CD8-positive, alpha-beta memory T cell (primary cell): ENCODE results near the gene NOP9. TPM values are rescaled to one million over a fixed set of nuclear protein-coding genes. Genes with fewer than 3 reads are reported as not detected.
A peak's percentile ranks its signal among the peaks of the same experiment; 100 is the strongest.

Experiments
- CTCF ChIA-PET: fragments of 350-600 bp; sonication (Branson Sonifier 250); formaldehyde crosslinking; loops from one replicate; lab custom pipeline; 2021; ENCODE audit warnings: antibody characterized with exemption; lab: Charles Lee
- POLR2A ChIA-PET: fragments of 350-600 bp; sonication (Branson Sonifier 250); formaldehyde crosslinking; loops from one replicate; lab custom pipeline; 2021; ENCODE audit warnings: antibody characterized with exemption; lab: Charles Lee
- DNase-seq, 5 donors: peaks; one replicate each; pipeline versions ENCODE4 v3.0.0 to v3.0.0-alpha.2; 2020 to 2022; ENCODE audit warnings: mixed read lengths in 1 of 5
- H3K27ac ChIP-seq: one replicate; pipeline ENCODE4 v1.7.0; 2013; ENCODE audit warnings: low read depth, mild to moderate bottlenecking, low read length, moderate library complexity
- H3K27me3 ChIP-seq: 2 replicates; pipeline ENCODE4 v1.7.0; 2013; ENCODE audit warnings: low read length, mild to moderate bottlenecking; ENCODE audit not compliant: insufficient read depth, poor library complexity, severe bottlenecking
- H3K36me3 ChIP-seq: 2 replicates; pipeline ENCODE4 v1.7.0; 2013; ENCODE audit warnings: mild to moderate bottlenecking, low read length, moderate library complexity; ENCODE audit not compliant: insufficient read depth
- H3K4me1 ChIP-seq: 2 replicates; pipeline ENCODE4 v1.7.0; 2013; ENCODE audit warnings: mild to moderate bottlenecking, low read length, moderate library complexity; ENCODE audit not compliant: insufficient read depth
- H3K4me3 ChIP-seq: 2 replicates; pipeline ENCODE4 v1.7.0; 2013; ENCODE audit warnings: mild to moderate bottlenecking, low read length
- H3K9me3 ChIP-seq: 2 replicates; pipeline ENCODE4 v1.7.0; 2013; ENCODE audit warnings: mild to moderate bottlenecking, low read length
- H3K27ac Mint-ChIP-seq, 8 donors: one replicate each; pipeline ENCODE4 v1.8.0; 2020 to 2021; ENCODE audit warnings: mixed read lengths in 8 of 8, mild to moderate bottlenecking in 6 of 8, inconsistent platforms in 3 of 8, moderate library complexity in 3 of 8
- H3K27me3 Mint-ChIP-seq, 2 donors: one replicate each; pipeline ENCODE4 v1.8.0; 2020 to 2021; ENCODE audit warnings: mixed read lengths in 2 of 2, mild to moderate bottlenecking in 1 of 2, moderate library complexity in 1 of 2
- H3K36me3 Mint-ChIP-seq, 3 donors: one replicate each; pipeline ENCODE4 v1.8.0; 2020 to 2021; ENCODE audit warnings: mixed read lengths in 3 of 3, inconsistent platforms in 1 of 3, mild to moderate bottlenecking in 1 of 3
- H3K4me1 Mint-ChIP-seq, 3 donors: one replicate each; pipeline ENCODE4 v1.8.0; 2020 to 2021; ENCODE audit warnings: mixed read lengths in 3 of 3, inconsistent platforms in 1 of 3, mild to moderate bottlenecking in 1 of 3
- H3K4me3 Mint-ChIP-seq, 7 donors: one replicate each; pipeline ENCODE4 v1.8.0; 2020 to 2021; ENCODE audit warnings: mixed read lengths in 7 of 7, mild to moderate bottlenecking in 6 of 7, moderate library complexity in 4 of 7, inconsistent platforms in 2 of 7
- H3K9me3 Mint-ChIP-seq, 5 donors: one replicate each; pipeline ENCODE4 v1.8.0; 2020 to 2022; ENCODE audit warnings: mixed read lengths in 5 of 5, mild to moderate bottlenecking in 3 of 5, moderate library complexity in 2 of 5, inconsistent platforms in 1 of 5
- polyA plus RNA-seq: library from polyadenylated mRNA; unstranded; fragments of 300-500 nt; fragmentation: Illumina TruSeq; gene quantifications from one replicate; pipeline ENCODE4 v1.2.3, GENCODE V29; 2021
- total RNA-seq, 2 experiments: library from RNA; stranded (reverse); gene quantifications; one replicate each; pipeline ENCODE4 v1.2.3, GENCODE V29; 2021

The NOP9 gene
- total and polyA plus RNA-seq, 3 experiments from 2014 or later: 2.1 to 47.1 (median 44.1) TPM

- Histone ChIP-seq H3K4me3 (no peak overlapping the region), H3K27me3 (no peaks in the 10 kb centered on the region), H3K4me1 (peaks cover 63% of the 10 kb centered on the region), H3K27ac (peak overlapping the region; percentile 69), H3K9me3 (no peaks in the 10 kb centered on the region), H3K36me3 (no peaks in the 10 kb centered on the region)
- peak overlapping the region; percentile 79 to 89 (median 87) for H3K4me3 Mint-ChIP-seq
- H3K27ac Mint-ChIP-seq: peak overlapping the region; percentile 89 to 99 (median 94)
- H3K4me1 Mint-ChIP-seq: peaks cover 68 to 76% (median 69%) of the 10 kb centered on the region in 3 donors
- H3K27me3 Mint-ChIP-seq: peaks cover 0 to 2% of the 10 kb centered on the region in 2 donors
- no peaks in the 10 kb centered on the region for H3K9me3 Mint-ChIP-seq
- CTCF ChIA-PET: interaction anchor here (4.3 to 17.7 kb wide), 4 partner anchors 13 to 70 kb away, joined by 20 to 265 read pairs (median 119); partner anchors contain the start of genes ADCY4, DHRS1, NOP9 and RABGGTA
- POLR2A ChIA-PET: interaction anchor here (0.7 to 3.5 kb wide), 6 partner anchors 13 to 118 kb away, joined by 3 to 26 read pairs (median 4); partner anchors contain the start of genes CBLN3, KHNYN, NOP9 and TINF2
- peaks cover 0 to 7% (median 6%) of the 10 kb centered on the region in 3 donors for H3K36me3 Mint-ChIP-seq
- DNase-seq: peak in 3 of 5 donors; percentile 44 to 65 (median 61)
These were observed 13.3 kb downstream of the NOP9 start for GRCh38 chr14:24312736-24313507.

GRCh38 chr14:24313913-24314312, 14.3 kb downstream of the NOP9 start:
- CTCF ChIA-PET: interaction anchor here (4.3 to 17.7 kb wide), 2 partner anchors 15 to 43 kb away, joined by 20 to 265 read pairs; partner anchors contain the start of genes ADCY4 and RABGGTA
- H3K4me1 Mint-ChIP-seq: peaks cover 61 to 68% (median 62%) of the 10 kb centered on the region in 3 donors
- H3K27me3 ChIP-seq: no peaks in the 10 kb centered on the region
- H3K4me1 ChIP-seq: peaks cover 57% of the 10 kb centered on the region
- POLR2A ChIA-PET: interaction anchor here (0.7 to 1.7 kb wide), 4 partner anchors 12 to 128 kb away, joined by 3 to 5 read pairs (median 3); partner anchors contain the start of genes NOP9 and SDR39U1
- no peaks in the 10 kb centered on the region for H3K9me3 ChIP-seq
- H3K27ac Mint-ChIP-seq: peak overlapping the region; percentile 82 to 99 (median 93)
- peak overlapping the region; percentile 33 for H3K4me3 ChIP-seq
- H3K27ac ChIP-seq: no peak overlapping the region
- peak overlapping the region; percentile 65 to 89 (median 87) for H3K4me3 Mint-ChIP-seq
- no peaks in the 10 kb centered on the region for H3K9me3 Mint-ChIP-seq
- DNase-seq: no peak
- no peaks in the 10 kb centered on the region for H3K36me3 ChIP-seq
- peaks cover 0 to 3% (median 2%) of the 10 kb centered on the region in 3 donors for H3K36me3 Mint-ChIP-seq
- peaks cover 0 to 2% of the 10 kb centered on the region in 2 donors for H3K27me3 Mint-ChIP-seq

GRCh38 chr14:24314377-24315193, 14.9 kb downstream of the NOP9 start:
- Mint-ChIP-seq H3K9me3 (no peaks in the 10 kb centered on the region), H3K4me1 (peaks cover 55 to 61% (median 57%) of the 10 kb centered on the region in 3 donors), H3K27ac (peak overlapping the region; percentile 89 to 99 (median 93)), H3K36me3 (peaks cover 0 to 2% (median 2%) of the 10 kb centered on the region in 3 donors), H3K27me3 (peaks cover 0 to 2% of the 10 kb centered on the region in 2 donors), H3K4me3 (peak overlapping the region in 6 of 7 donors; percentile 65 to 89 (median 86))
- Histone ChIP-seq H3K4me3 (peak overlapping the region; percentile 33), H3K4me1 (peaks cover 51% of the 10 kb centered on the region), H3K36me3 (no peaks in the 10 kb centered on the region), H3K27ac (no peak overlapping the region), H3K9me3 (no peaks in the 10 kb centered on the region), H3K27me3 (no peaks in the 10 kb centered on the region)
- DNase-seq: no peak
- ChIA-PET POLR2A (interaction anchor here (1.0 to 1.7 kb wide), 2 partner anchors 14 to 128 kb away, joined by 3 to 5 read pairs; partner anchors contain the start of genes NOP9 and SDR39U1), CTCF (interaction anchor here (17.7 kb wide), 1 partner anchor 14 kb away, joined by 265 read pairs; the partner anchor contains the start of gene ADCY4)

GRCh38 chr14:24315243-24315806, 15.7 kb downstream of the NOP9 start:
- Mint-ChIP-seq H3K27ac (peak overlapping the region in 6 of 8 donors; percentile 51 to 97 (median 90)), H3K27me3 (peaks cover 2 to 4% of the 10 kb centered on the region in 2 donors), H3K36me3 (peaks cover 0 to 2% (median 2%) of the 10 kb centered on the region in 3 donors), H3K4me1 (peaks cover 47 to 54% (median 51%) of the 10 kb centered on the region in 3 donors), H3K4me3 (peak overlapping the region in 4 of 7 donors; percentile 61 to 88 (median 76)), H3K9me3 (no peaks in the 10 kb centered on the region)
- no peaks in the 10 kb centered on the region for H3K36me3 ChIP-seq
- CTCF ChIA-PET: interaction anchor here (17.7 kb wide), 1 partner anchor 13 kb away, joined by 265 read pairs; the partner anchor contains the start of gene ADCY4
- no peaks in the 10 kb centered on the region for H3K9me3 ChIP-seq
- H3K4me3 ChIP-seq: no peak overlapping the region
- no peak for DNase-seq
- POLR2A ChIA-PET: no interaction called here
- H3K4me1 ChIP-seq: peaks cover 43% of the 10 kb centered on the region
- no peak overlapping the region for H3K27ac ChIP-seq
- no peaks in the 10 kb centered on the region for H3K27me3 ChIP-seq

GRCh38 chr14:24315807-24316596, 16.4 kb downstream of the NOP9 start:
- peaks cover 0 to 2% (median 2%) of the 10 kb centered on the region in 3 donors for H3K36me3 Mint-ChIP-seq
- POLR2A ChIA-PET: no interaction called here

GRCh38 chr14:24316597-24316950, 16.9 kb downstream of the NOP9 start:
- Mint-ChIP-seq H3K27ac (no peak overlapping the region), H3K4me1 (peaks cover 43 to 48% (median 47%) of the 10 kb centered on the region in 3 donors), H3K36me3 (peaks cover 0 to 2% (median 2%) of the 10 kb centered on the region in 3 donors), H3K27me3 (peaks cover 2 to 5% of the 10 kb centered on the region in 2 donors), H3K9me3 (no peaks in the 10 kb centered on the region), H3K4me3 (no peak overlapping the region)
- no peaks in the 10 kb centered on the region for H3K27me3 ChIP-seq
- ChIA-PET CTCF (interaction anchor here (0.7 to 1.3 kb wide), 2 partner anchors 8 to 17 kb away, joined by 3 to 4 read pairs; no protein-coding TSS in a partner anchor), POLR2A (no interaction called here)
- H3K4me1 ChIP-seq: peaks cover 38% of the 10 kb centered on the region
- H3K4me3 ChIP-seq: no peak overlapping the region
- no peak for DNase-seq
- H3K27ac ChIP-seq: no peak overlapping the region
- H3K9me3 ChIP-seq: no peaks in the 10 kb centered on the region
- H3K36me3 ChIP-seq: no peaks in the 10 kb centered on the region

More at GRCh38 chr14:24315807-24316596, 16.4 kb downstream of the NOP9 start:
- Histone ChIP-seq H3K4me1 (peaks cover 41% of the 10 kb centered on the region), H3K27me3 (no peaks in the 10 kb centered on the region), H3K36me3 (no peaks in the 10 kb centered on the region), H3K27ac (no peak overlapping the region), H3K9me3 (no peaks in the 10 kb centered on the region), H3K4me3 (no peak overlapping the region)
- Mint-ChIP-seq H3K4me1 (peaks cover 45 to 51% (median 49%) of the 10 kb centered on the region in 3 donors), H3K9me3 (no peaks in the 10 kb centered on the region), H3K4me3 (peak overlapping the region in 3 of 7 donors; percentile 28 to 66 (median 61)), H3K27me3 (peaks cover 2 to 5% of the 10 kb centered on the region in 2 donors), H3K27ac (peak overlapping the region in 5 of 8 donors; percentile 47 to 89 (median 52))
- no peak for DNase-seq
- CTCF ChIA-PET: interaction anchor here (1.3 to 17.7 kb wide), 2 partner anchors 12 to 17 kb away, joined by 4 to 265 read pairs; partner anchors contain the start of gene ADCY4
